Measurements from ENCODE around the gene HEXIM2.
A peak's percentile ranks its signal among the peaks of the same experiment; 100 is the strongest.
"Not testable (repeated sequence)": the region's sequence is repeated elsewhere in the genome, so short reads cannot be mapped to it uniquely, and the experiment has no call there.

HEXIM2 gene

GRCh38 chr17:45171338-45172231, 9.9 kb downstream of the HEXIM2 start:
- DNase-seq: no peak

GRCh38 chr17:45172232-45172540, 10.5 kb downstream of the HEXIM2 start:
- DNase-seq: no peak

- peak; percentile 60 for DNase-seq
These were observed 11.0 kb downstream of the HEXIM2 start for GRCh38 chr17:45172541-45173286.

- no peak for DNase-seq
These were observed 14.1 kb downstream of the HEXIM2 start for GRCh38 chr17:45175759-45176115.

- DNase-seq: no peak
These were observed 15.9 kb downstream of the HEXIM2 start for GRCh38 chr17:45177563-45177962.

GRCh38 chr17:45184144-45184543, 22.5 kb downstream of the HEXIM2 start:
- no peak for DNase-seq

GRCh38 chr17:45186801-45187354, 25.2 kb downstream of the HEXIM2 start:
- DNase-seq: no peak

- no peak for DNase-seq
These were observed 27.3 kb downstream of the HEXIM2 start for GRCh38 chr17:45189009-45189408.

- DNase-seq: no peak
These were observed 29.0 kb downstream of the HEXIM2 start for GRCh38 chr17:45190503-45191255.

GRCh38 chr17:45195424-45195823, 33.7 kb downstream of the HEXIM2 start:
- no peak for DNase-seq

- DNase-seq: no peak
These were observed 35.4 kb downstream of the HEXIM2 start for GRCh38 chr17:45197108-45197507.

GRCh38 chr17:45197555-45198334, 36.1 kb downstream of the HEXIM2 start:
- DNase-seq: peak; percentile 90

GRCh38 chr17:45200701-45201100, 39.0 kb downstream of the HEXIM2 start:
- no peak for DNase-seq

- no peak for DNase-seq
These were observed 39.8 kb downstream of the HEXIM2 start for GRCh38 chr17:45201457-45201856.

GRCh38 chr17:45201880-45202279, 40.2 kb downstream of the HEXIM2 start:
- DNase-seq: not testable (repeated sequence)

GRCh38 chr17:45218895-45219661, 57.4 kb downstream of the HEXIM2 start:
- DNase-seq: peak; percentile 85
